SK-N-SH (cell line): Measurements from ENCODE around the gene SCOC. TPM values are rescaled to one million over a fixed set of nuclear protein-coding genes. Genes with fewer than 3 reads are reported as not detected.

Experiments used
- CTCF ChIA-PET: fragments of 300-600, 350-600 bp; formaldehyde crosslinking; extraction: SDS; loops from one replicate; lab custom pipeline; 2021; lab: Yijun Ruan, JAX
- POLR2A ChIA-PET: fragments of 350-600 bp; sonication (Branson Sonifier 250); formaldehyde crosslinking; extraction: SDS; loops from one replicate; lab custom pipeline; 2020; ENCODE audit warnings: antibody characterized with exemption, inconsistent platforms; lab: Yijun Ruan, JAX
- DNase-seq: peaks from one replicate; pipeline ENCODE4 v3.0.0; 2012
- H2AFZ ChIP-seq: fragments of 200-600 bp; sonication (generic); 2 replicates; pipeline ENCODE4 v1.8.1; 2016; ENCODE audit warnings: antibody characterized with exemption, mild to moderate bottlenecking, low read depth
- H3F3A ChIP-seq: fragments of 200-600 bp; sonication (generic); replicated peaks from 2 replicates; pipeline ENCODE3; 2016; ENCODE audit warnings: antibody characterized with exemption, mild to moderate bottlenecking; ENCODE audit not compliant: insufficient read depth
- H3K27ac ChIP-seq, 2 experiments: fragments of 200-500 bp in 1 of 2; fragments of 200-600 bp in 1 of 2; sonication (Bioruptor generic) in 1 of 2; sonication (generic), shearing (Covaris generic) in 1 of 2; 2 replicates each; pipeline versions ENCODE4 v1.5.1 to v1.6.1; 2014 to 2016; ENCODE audit warnings: low read depth in 2 of 2, inconsistent platforms in 1 of 2, low read length in 1 of 2, mild to moderate bottlenecking in 1 of 2, mixed read lengths in 1 of 2
- H3K27me3 ChIP-seq: fragments of 200-600 bp; sonication (generic), shearing (Covaris generic); 2 replicates; pipeline ENCODE4 v1.6.1; 2016; ENCODE audit warnings: mixed run types; ENCODE audit not compliant: insufficient read depth
- H3K36me3 ChIP-seq, 2 experiments: fragments of 200-500 bp in 1 of 2; fragments of 200-600 bp in 1 of 2; sonication (Bioruptor generic) in 1 of 2; sonication (generic) in 1 of 2; replicated peaks in 1 of 2; 2 replicates each; pipeline versions ENCODE3 to v1.5.1; 2014 to 2016; ENCODE audit warnings: low read length in 1 of 2, mild to moderate bottlenecking in 1 of 2; ENCODE audit not compliant: insufficient read depth in 2 of 2, control insufficient read depth in 1 of 2
- H3K4me1 ChIP-seq, 2 experiments: fragments of 200-500 bp in 1 of 2; fragments of 200-600 bp in 1 of 2; sonication (Bioruptor generic) in 1 of 2; sonication (generic), shearing (Covaris generic) in 1 of 2; 2 replicates each; pipeline versions ENCODE4 v1.5.1 to v1.6.1; 2014 to 2016; ENCODE audit warnings: low read depth in 1 of 2, low read length in 1 of 2, mixed run types in 1 of 2; ENCODE audit not compliant: insufficient read depth in 2 of 2, control insufficient read depth in 1 of 2
- H3K4me2 ChIP-seq: fragments of 200-600 bp; sonication (generic), shearing (Covaris generic); 2 replicates; pipeline ENCODE4 v1.6.1; 2017; ENCODE audit warnings: mixed run types
- H3K4me3 ChIP-seq, 2 experiments: fragments of 200-500 bp in 1 of 2; fragments of 200-600 bp in 1 of 2; sonication (Bioruptor generic) in 1 of 2; sonication (generic), shearing (Covaris generic) in 1 of 2; 2 replicates each; pipeline versions ENCODE4 v1.5.1 to v1.8.1; 2014 to 2016; ENCODE audit warnings: low read depth in 2 of 2, inconsistent platforms in 1 of 2, low read length in 1 of 2, mild to moderate bottlenecking in 1 of 2, mixed read lengths in 1 of 2, moderate library complexity in 1 of 2
- H3K79me2 ChIP-seq: fragments of 200-600 bp; sonication (generic); 2 replicates; pipeline ENCODE4 v1.8.1; 2017; ENCODE audit warnings: mild to moderate bottlenecking; ENCODE audit not compliant: insufficient read depth
- H3K9ac ChIP-seq: fragments of 200-600 bp; sonication (generic); 2 replicates; pipeline ENCODE4 v1.6.1; 2017; ENCODE audit warnings: mixed run types
- H3K9me2 ChIP-seq: fragments of 200-600 bp; sonication (generic); 2 replicates; pipeline ENCODE4 v1.6.1; 2017; ENCODE audit warnings: mixed run types
- H3K9me3 ChIP-seq: fragments of 200-600 bp; sonication (generic); 2 replicates; pipeline ENCODE4 v1.6.1; 2017; ENCODE audit warnings: mixed run types, mild to moderate bottlenecking, moderate library complexity
- H4K20me1 ChIP-seq: fragments of 200-600 bp; sonication (generic); 2 replicates; pipeline ENCODE4 v1.6.1; 2017; ENCODE audit warnings: mild to moderate bottlenecking, mixed run types; ENCODE audit not compliant: insufficient read depth
- EP300 ChIP-seq, 2 experiments: IDR thresholded peaks; 2 replicates each; pipeline versions ENCODE4 v1.4.0 to v1.6.1; 2012; ENCODE audit warnings: borderline replicate concordance in 1 of 2, low read depth in 1 of 2, low read length in 1 of 2
- FOSL2 ChIP-seq: IDR thresholded peaks from 2 replicates; pipeline ENCODE4 v1.4.0; 2012; ENCODE audit warnings: low read depth, mild to moderate bottlenecking, moderate library complexity, borderline replicate concordance
- FOXM1 ChIP-seq: IDR thresholded peaks from 2 replicates; pipeline ENCODE4 v1.4.0; 2012; ENCODE audit warnings: low read depth, mild to moderate bottlenecking
- GABPA ChIP-seq: IDR thresholded peaks from 2 replicates; pipeline ENCODE4 v1.4.0; 2012; ENCODE audit warnings: low read depth, mild to moderate bottlenecking
- GATA2 ChIP-seq: sonication (generic); formaldehyde crosslinking; IDR thresholded peaks from 2 replicates; pipeline ENCODE4 v1.5.0; 2020; ENCODE audit warnings: mild to moderate bottlenecking, missing genetic modification reagents
- MAX ChIP-seq: IDR thresholded peaks from 2 replicates; pipeline ENCODE4 v1.4.0; 2012; ENCODE audit warnings: low read depth
- MXI1 ChIP-seq: IDR thresholded peaks from 2 replicates; pipeline ENCODE4 v1.6.1; 2012; ENCODE audit warnings: mild to moderate bottlenecking, low read depth, low read length, improper control_type of control experiment
- RCOR1 ChIP-seq: fragments of 150-350 bp; IDR thresholded peaks from 2 replicates; pipeline ENCODE4 v1.6.1; 2017; ENCODE audit warnings: antibody characterized with exemption, low read length
- RFX5 ChIP-seq: IDR thresholded peaks from 2 replicates; pipeline ENCODE4 v1.6.1; 2012; ENCODE audit warnings: mild to moderate bottlenecking, improper control_type of control experiment, low read length
- SIN3A ChIP-seq: IDR thresholded peaks from 2 replicates; pipeline ENCODE4 v1.6.1; 2012; ENCODE audit warnings: low read depth, mild to moderate bottlenecking, low read length, moderate library complexity, borderline replicate concordance
- SMC3 ChIP-seq: IDR thresholded peaks from 2 replicates; pipeline ENCODE4 v1.6.1; 2012; ENCODE audit warnings: low read depth, low read length, improper control_type of control experiment
- YY1 ChIP-seq: IDR thresholded peaks from 2 replicates; pipeline ENCODE4 v1.4.0; 2012; ENCODE audit warnings: low read depth, mild to moderate bottlenecking
- WGBS: methylation state at CpG from one replicate; pipeline ENCODE4 v1.1.6; 2017; ENCODE audit warnings: low lambda C conversion rate; 5-methylcytosine and 5-hydroxymethylcytosine counted together
- polyA plus RNA-seq, 3 experiments: library from polyadenylated mRNA; depleted of rRNA; stranded (reverse); fragments of >200 nt; gene quantifications; 2 replicates each; pipeline ENCODE4 v1.2.3, GENCODE V29; 2012
- TF ChIP-seq, protein P1 (sequence below): fragments of 150-350 bp; IDR thresholded peaks from 2 replicates; pipeline ENCODE4 v1.6.1; 2017; ENCODE audit warnings: antibody characterized with exemption, low read length, low read depth, borderline replicate concordance
- TF ChIP-seq, protein P2 (sequence below): fragments of 200-600 bp; sonication (generic); IDR thresholded peaks from 2 replicates; pipeline ENCODE4 v1.6.1; 2017; ENCODE audit warnings: antibody characterized with exemption, mild to moderate bottlenecking, moderate library complexity
- TF ChIP-seq, protein P3 (sequence below): IDR thresholded peaks from 2 replicates; pipeline ENCODE4 v1.4.0; 2012; ENCODE audit warnings: low read depth, borderline replicate concordance
- TF ChIP-seq, protein P4 (sequence below): IDR thresholded peaks from 2 replicates; pipeline ENCODE4 v1.6.1; 2012; ENCODE audit warnings: mild to moderate bottlenecking, low read depth, low read length, moderate library complexity

The SCOC gene
- polyA plus RNA-seq, 1 of the 3 experiments (the other 2 are of a cell fraction), result 16.0 TPM

- no peak overlapping the region for H3K4me3 ChIP-seq
- no peaks in the 10 kb centered on the region for H3K79me2 ChIP-seq
- H3K27ac ChIP-seq, result no peak overlapping the region
- H3K9me2 ChIP-seq, result no peaks in the 10 kb centered on the region
- H3K27me3 ChIP-seq, result no peaks in the 10 kb centered on the region; the same call in 1 of the 2 replicates
- no peak for DNase-seq
- H4K20me1 ChIP-seq, result no peaks in the 10 kb centered on the region
- ChIA-PET CTCF (interaction anchor here (3.2 kb wide), 1 partner anchor 14 kb away, joined by 20 read pairs; no protein-coding TSS in a partner anchor), POLR2A (no interaction called here)
- H3K9ac ChIP-seq, result no peak overlapping the region
- no peaks in the 10 kb centered on the region for H3K9me3 ChIP-seq
- H3K4me1 ChIP-seq, result peaks cover 0 to 4% of the 10 kb centered on the region in 2 experiments; a peak in 1 of 4 replicates
- H3K4me2 ChIP-seq, result no peak overlapping the region
- 85% methylated on average over 8 of the region's 9 CpGs for WGBS
- no peaks in the 10 kb centered on the region for H3K36me3 ChIP-seq
- no peaks in the 10 kb centered on the region for H3F3A ChIP-seq
- H2AFZ ChIP-seq, result no peak overlapping the region
- TF ChIP-seq, protein P1, sequence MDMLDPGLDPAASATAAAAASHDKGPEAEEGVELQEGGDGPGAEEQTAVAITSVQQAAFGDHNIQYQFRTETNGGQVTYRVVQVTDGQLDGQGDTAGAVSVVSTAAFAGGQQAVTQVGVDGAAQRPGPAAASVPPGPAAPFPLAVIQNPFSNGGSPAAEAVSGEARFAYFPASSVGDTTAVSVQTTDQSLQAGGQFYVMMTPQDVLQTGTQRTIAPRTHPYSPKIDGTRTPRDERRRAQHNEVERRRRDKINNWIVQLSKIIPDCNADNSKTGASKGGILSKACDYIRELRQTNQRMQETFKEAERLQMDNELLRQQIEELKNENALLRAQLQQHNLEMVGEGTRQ, result no peak
- TF ChIP-seq, protein P2, sequence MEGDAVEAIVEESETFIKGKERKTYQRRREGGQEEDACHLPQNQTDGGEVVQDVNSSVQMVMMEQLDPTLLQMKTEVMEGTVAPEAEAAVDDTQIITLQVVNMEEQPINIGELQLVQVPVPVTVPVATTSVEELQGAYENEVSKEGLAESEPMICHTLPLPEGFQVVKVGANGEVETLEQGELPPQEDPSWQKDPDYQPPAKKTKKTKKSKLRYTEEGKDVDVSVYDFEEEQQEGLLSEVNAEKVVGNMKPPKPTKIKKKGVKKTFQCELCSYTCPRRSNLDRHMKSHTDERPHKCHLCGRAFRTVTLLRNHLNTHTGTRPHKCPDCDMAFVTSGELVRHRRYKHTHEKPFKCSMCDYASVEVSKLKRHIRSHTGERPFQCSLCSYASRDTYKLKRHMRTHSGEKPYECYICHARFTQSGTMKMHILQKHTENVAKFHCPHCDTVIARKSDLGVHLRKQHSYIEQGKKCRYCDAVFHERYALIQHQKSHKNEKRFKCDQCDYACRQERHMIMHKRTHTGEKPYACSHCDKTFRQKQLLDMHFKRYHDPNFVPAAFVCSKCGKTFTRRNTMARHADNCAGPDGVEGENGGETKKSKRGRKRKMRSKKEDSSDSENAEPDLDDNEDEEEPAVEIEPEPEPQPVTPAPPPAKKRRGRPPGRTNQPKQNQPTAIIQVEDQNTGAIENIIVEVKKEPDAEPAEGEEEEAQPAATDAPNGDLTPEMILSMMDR, result no peak
- no peak for TF ChIP-seq MAX
Observed at GRCh38 chr4:140346136-140346535, 27.3 kb upstream of the SCOC start.

- Histone ChIP-seq H3F3A (no peaks in the 10 kb centered on the region), H3K27me3 (no peaks in the 10 kb centered on the region; the same call in 1 of the 2 replicates), H3K36me3 (no peaks in the 10 kb centered on the region), H3K9me2 (no peaks in the 10 kb centered on the region), H3K4me3 (no peak overlapping the region), H3K27ac (no peak overlapping the region), H4K20me1 (no peaks in the 10 kb centered on the region), H3K79me2 (no peaks in the 10 kb centered on the region), H3K9me3 (no peaks in the 10 kb centered on the region), H3K4me2 (no peak overlapping the region), H2AFZ (no peak overlapping the region), H3K9ac (no peak overlapping the region), H3K4me1 (peaks cover 0 to 2% of the 10 kb centered on the region in 2 experiments; a peak in 1 of 4 replicates)
- TF ChIP-seq, protein P3, sequence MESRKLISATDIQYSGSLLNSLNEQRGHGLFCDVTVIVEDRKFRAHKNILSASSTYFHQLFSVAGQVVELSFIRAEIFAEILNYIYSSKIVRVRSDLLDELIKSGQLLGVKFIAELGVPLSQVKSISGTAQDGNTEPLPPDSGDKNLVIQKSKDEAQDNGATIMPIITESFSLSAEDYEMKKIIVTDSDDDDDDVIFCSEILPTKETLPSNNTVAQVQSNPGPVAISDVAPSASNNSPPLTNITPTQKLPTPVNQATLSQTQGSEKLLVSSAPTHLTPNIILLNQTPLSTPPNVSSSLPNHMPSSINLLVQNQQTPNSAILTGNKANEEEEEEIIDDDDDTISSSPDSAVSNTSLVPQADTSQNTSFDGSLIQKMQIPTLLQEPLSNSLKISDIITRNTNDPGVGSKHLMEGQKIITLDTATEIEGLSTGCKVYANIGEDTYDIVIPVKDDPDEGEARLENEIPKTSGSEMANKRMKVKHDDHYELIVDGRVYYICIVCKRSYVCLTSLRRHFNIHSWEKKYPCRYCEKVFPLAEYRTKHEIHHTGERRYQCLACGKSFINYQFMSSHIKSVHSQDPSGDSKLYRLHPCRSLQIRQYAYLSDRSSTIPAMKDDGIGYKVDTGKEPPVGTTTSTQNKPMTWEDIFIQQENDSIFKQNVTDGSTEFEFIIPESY, result no peak
- TF ChIP-seq EP300 (IDR thresholded peaks at IDR 0.05; ENCODE audit: borderline replicate concordance in 1 of 2, low read depth in 1 of 2, low read length in 1 of 2), result no peak
- no peak for TF ChIP-seq SIN3A
- TF ChIP-seq GATA2 (CRISPR knock-in tag), result no peak
- no peak for TF ChIP-seq FOSL2
- TF ChIP-seq MXI1, result no peak
- TF ChIP-seq SMC3, result no peak
- TF ChIP-seq, protein P1, result no peak
- TF ChIP-seq, protein P4, sequence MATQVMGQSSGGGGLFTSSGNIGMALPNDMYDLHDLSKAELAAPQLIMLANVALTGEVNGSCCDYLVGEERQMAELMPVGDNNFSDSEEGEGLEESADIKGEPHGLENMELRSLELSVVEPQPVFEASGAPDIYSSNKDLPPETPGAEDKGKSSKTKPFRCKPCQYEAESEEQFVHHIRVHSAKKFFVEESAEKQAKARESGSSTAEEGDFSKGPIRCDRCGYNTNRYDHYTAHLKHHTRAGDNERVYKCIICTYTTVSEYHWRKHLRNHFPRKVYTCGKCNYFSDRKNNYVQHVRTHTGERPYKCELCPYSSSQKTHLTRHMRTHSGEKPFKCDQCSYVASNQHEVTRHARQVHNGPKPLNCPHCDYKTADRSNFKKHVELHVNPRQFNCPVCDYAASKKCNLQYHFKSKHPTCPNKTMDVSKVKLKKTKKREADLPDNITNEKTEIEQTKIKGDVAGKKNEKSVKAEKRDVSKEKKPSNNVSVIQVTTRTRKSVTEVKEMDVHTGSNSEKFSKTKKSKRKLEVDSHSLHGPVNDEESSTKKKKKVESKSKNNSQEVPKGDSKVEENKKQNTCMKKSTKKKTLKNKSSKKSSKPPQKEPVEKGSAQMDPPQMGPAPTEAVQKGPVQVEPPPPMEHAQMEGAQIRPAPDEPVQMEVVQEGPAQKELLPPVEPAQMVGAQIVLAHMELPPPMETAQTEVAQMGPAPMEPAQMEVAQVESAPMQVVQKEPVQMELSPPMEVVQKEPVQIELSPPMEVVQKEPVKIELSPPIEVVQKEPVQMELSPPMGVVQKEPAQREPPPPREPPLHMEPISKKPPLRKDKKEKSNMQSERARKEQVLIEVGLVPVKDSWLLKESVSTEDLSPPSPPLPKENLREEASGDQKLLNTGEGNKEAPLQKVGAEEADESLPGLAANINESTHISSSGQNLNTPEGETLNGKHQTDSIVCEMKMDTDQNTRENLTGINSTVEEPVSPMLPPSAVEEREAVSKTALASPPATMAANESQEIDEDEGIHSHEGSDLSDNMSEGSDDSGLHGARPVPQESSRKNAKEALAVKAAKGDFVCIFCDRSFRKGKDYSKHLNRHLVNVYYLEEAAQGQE, result no peak
- no peak for TF ChIP-seq MAX
- no peak for TF ChIP-seq GABPA
- no peak for TF ChIP-seq FOXM1
- TF ChIP-seq YY1, result no peak
- no peak for TF ChIP-seq RFX5
- TF ChIP-seq RCOR1, result no peak
- ChIA-PET POLR2A (no interaction called here), CTCF (interaction anchor here (1.0 to 4.8 kb wide), 5 partner anchors 10 to 783 kb away, joined by 3 to 44 read pairs (median 7); partner anchors contain the start of gene RNF150)
- no peak for DNase-seq
- 74% methylated on average over 2 of the region's 2 CpGs for WGBS
Observed at GRCh38 chr4:140349816-140350215, 23.6 kb upstream of the SCOC start.
